ENCODE data around the gene TMEM200C. TPM values are rescaled to one million over a fixed set of nuclear protein-coding genes. Genes with fewer than 3 reads are reported as not detected.

The TMEM200C gene
- total and polyA plus RNA-seq, 2 donors (not counting 3 experiments of a cell fraction or from before 2014, with no cell fraction given): 0.07 TPM; not detected in 1

DNA sequence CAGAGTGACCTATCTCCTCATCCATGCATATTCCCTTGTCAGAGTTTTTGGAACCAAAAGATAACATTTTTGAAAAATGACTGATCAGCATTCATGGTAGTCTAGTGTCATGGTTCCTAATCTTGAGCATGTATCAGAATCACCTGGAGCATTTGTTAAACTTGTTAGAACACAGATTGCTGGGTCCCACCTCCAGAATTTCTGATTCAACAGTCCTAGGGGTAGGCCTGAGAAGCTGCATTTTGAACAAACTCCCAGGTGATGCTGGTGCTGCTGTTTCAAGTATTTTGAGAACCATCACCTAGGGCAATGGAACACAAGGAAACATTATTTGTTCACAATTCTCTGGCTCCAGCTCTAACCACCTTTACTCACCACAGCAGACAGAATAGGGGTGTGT is 21.0 kb downstream of the TMEM200C start:
- POLR2A ChIA-PET: no interaction called here
- intact Hi-C loops (cut with micrococcal nuclease): no loop called here
- H3K9me3 ChIP-seq (replicated peaks; ENCODE audit: control insufficient read depth, insufficient read depth, low read length): no peaks in the 10 kb centered on the region
- no peaks in the 10 kb centered on the region for H3K36me3 ChIP-seq (ENCODE audit: control insufficient read depth in 2 of 2, extremely low read depth in 1 of 2, insufficient read depth in 2 of 2, low read length in 2 of 2)
- DNase-seq (ENCODE audit: low read depth, low spot score): no peak
- dilution Hi-C loops (cut with MboI; ENCODE audit: extremely low pct_ligation_motif_present, low sequenced_read_pairs): no loop called here
- H3K4me1 ChIP-seq (ENCODE audit: control insufficient read depth, extremely low read depth, insufficient read depth, low read length): no peaks in the 10 kb centered on the region
- no peak overlapping the region for H3K27ac ChIP-seq (ENCODE audit: insufficient read depth, low read depth, low read length)
- H3K9ac ChIP-seq (replicated peaks; ENCODE audit: extremely low read depth, insufficient read depth, low read length): no peak overlapping the region
- TF ChIP-seq, protein P1, sequence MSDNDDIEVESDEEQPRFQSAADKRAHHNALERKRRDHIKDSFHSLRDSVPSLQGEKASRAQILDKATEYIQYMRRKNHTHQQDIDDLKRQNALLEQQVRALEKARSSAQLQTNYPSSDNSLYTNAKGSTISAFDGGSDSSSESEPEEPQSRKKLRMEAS (IDR thresholded peaks at IDR 0.05; ENCODE audit: insufficient read depth, insufficient read length): no peak
- no peak for TF ChIP-seq EZH2 (IDR thresholded peaks at IDR 0.05; ENCODE audit: borderline replicate concordance, low read depth, low read length, severe bottlenecking)
- no peak for TF ChIP-seq POLR2A (IDR thresholded peaks at IDR 0.05; ENCODE audit: low read depth, low read length)
- TF ChIP-seq MYC (IDR thresholded peaks at IDR 0.05; ENCODE audit: low read depth, low read length): no peak
- no peak for TF ChIP-seq CTCF (IDR thresholded peaks at IDR 0.05; ENCODE audit: extremely low read depth in 1 of 2, insufficient read depth in 1 of 2, low read depth in 1 of 2, low read length in 2 of 2)
- no peaks in the 10 kb centered on the region for H3K79me2 ChIP-seq (ENCODE audit: control insufficient read depth, insufficient read depth, low read length)
- no peaks in the 10 kb centered on the region for H4K20me1 ChIP-seq (replicated peaks; ENCODE audit: control insufficient read depth, extremely low read depth, insufficient read depth, low read length)
- no peak for FAIRE-seq
- no peaks in the 10 kb centered on the region for H3K9me1 ChIP-seq (replicated peaks; ENCODE audit: control insufficient read depth, extremely low read depth, insufficient read depth, low read length)
- CTCF ChIA-PET: interaction anchor here (1.9 kb wide), 1 partner anchor 647 kb away, joined by 5 read pairs; no protein-coding TSS in a partner anchor
- no peak overlapping the region for H2AFZ ChIP-seq (ENCODE audit: low read depth, low read length)
- no peak overlapping the region for H3K4me3 ChIP-seq (replicated peaks in 1 of 3; ENCODE audit: insufficient read depth in 1 of 3, low read depth in 1 of 3, low read length in 3 of 3)
- H3K27me3 ChIP-seq (ENCODE audit: control insufficient read depth in 2 of 2, insufficient read depth in 2 of 2, low read length in 2 of 2): no peaks in the 10 kb centered on the region
- BruUV-seq (replicated peaks): no TSS peak
- no peak overlapping the region for H3K4me2 ChIP-seq (ENCODE audit: insufficient read depth, low read length)

GRCh38 chr18:5872886-5873285 is 22.4 kb downstream of the TMEM200C start:
- no peak for FAIRE-seq
- Histone ChIP-seq H3K4me3 (replicated peaks in 1 of 3; ENCODE audit: insufficient read depth in 1 of 3, low read depth in 1 of 3, low read length in 3 of 3) (no peak overlapping the region), H3K36me3 (ENCODE audit: control insufficient read depth in 2 of 2, extremely low read depth in 1 of 2, insufficient read depth in 2 of 2, low read length in 2 of 2) (no peaks in the 10 kb centered on the region), H3K4me1 (ENCODE audit: control insufficient read depth, extremely low read depth, insufficient read depth, low read length) (no peaks in the 10 kb centered on the region), H3K79me2 (ENCODE audit: control insufficient read depth, insufficient read depth, low read length) (no peaks in the 10 kb centered on the region), H3K9me1 (replicated peaks; ENCODE audit: control insufficient read depth, extremely low read depth, insufficient read depth, low read length) (no peaks in the 10 kb centered on the region), H3K27me3 (ENCODE audit: control insufficient read depth in 2 of 2, insufficient read depth in 2 of 2, low read length in 2 of 2) (no peaks in the 10 kb centered on the region), H3K27ac (ENCODE audit: insufficient read depth, low read depth, low read length) (no peak overlapping the region), H3K4me2 (ENCODE audit: insufficient read depth, low read length) (no peak overlapping the region), H4K20me1 (replicated peaks; ENCODE audit: control insufficient read depth, extremely low read depth, insufficient read depth, low read length) (no peaks in the 10 kb centered on the region), H2AFZ (ENCODE audit: low read depth, low read length) (no peak overlapping the region), H3K9me3 (replicated peaks; ENCODE audit: control insufficient read depth, insufficient read depth, low read length) (no peaks in the 10 kb centered on the region), H3K9ac (replicated peaks; ENCODE audit: extremely low read depth, insufficient read depth, low read length) (no peak overlapping the region)
- CTCF ChIA-PET: no interaction called here
- no peak for DNase-seq (ENCODE audit: low read depth, low spot score)
- no TSS peak for BruUV-seq (replicated peaks)
- POLR2A ChIA-PET: no interaction called here
- no peak for TF ChIP-seq POLR2A (IDR thresholded peaks at IDR 0.05; ENCODE audit: low read depth, low read length)
- intact Hi-C loops (cut with micrococcal nuclease) (no loop called here), dilution Hi-C loops (cut with MboI; ENCODE audit: extremely low pct_ligation_motif_present, low sequenced_read_pairs) (no loop called here)
